ENCODE measurements around the gene KRTAP12-3. TPM values are rescaled to one million over a fixed set of nuclear protein-coding genes. Genes with fewer than 3 reads are reported as not detected.
"Not testable (repeated sequence)": the region's sequence is repeated elsewhere in the genome, so short reads cannot be mapped to it uniquely, and the experiment has no call there.

Gene KRTAP12-3
- polyA plus RNA-seq, 2 of the 4 experiments (the other 2 are of a cell fraction): not detected

DNA sequence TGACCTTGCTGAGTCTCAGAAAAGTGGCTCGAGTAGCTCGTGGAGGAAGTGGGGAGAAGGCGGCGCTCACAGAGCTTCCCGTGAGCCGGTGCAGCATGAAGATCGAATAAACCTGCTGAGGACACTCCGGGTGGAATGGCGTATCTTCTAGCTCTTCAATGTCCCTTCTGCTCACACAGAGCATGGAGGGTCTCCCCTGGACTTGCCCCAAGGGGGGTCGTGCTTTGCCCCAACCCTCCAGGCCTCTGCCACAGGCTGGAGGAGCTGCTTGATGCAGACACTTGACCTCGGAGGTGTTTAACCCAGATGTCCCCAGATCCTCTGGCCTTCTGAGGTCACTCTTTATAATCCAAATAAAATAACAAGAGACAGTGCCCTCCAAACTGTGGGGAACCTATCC lies 37.0 kb downstream of the KRTAP12-3 start (continued):
- TF ChIP-seq, protein P1, sequence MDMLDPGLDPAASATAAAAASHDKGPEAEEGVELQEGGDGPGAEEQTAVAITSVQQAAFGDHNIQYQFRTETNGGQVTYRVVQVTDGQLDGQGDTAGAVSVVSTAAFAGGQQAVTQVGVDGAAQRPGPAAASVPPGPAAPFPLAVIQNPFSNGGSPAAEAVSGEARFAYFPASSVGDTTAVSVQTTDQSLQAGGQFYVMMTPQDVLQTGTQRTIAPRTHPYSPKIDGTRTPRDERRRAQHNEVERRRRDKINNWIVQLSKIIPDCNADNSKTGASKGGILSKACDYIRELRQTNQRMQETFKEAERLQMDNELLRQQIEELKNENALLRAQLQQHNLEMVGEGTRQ (IDR thresholded peaks at IDR 0.05): no peak

DNA sequence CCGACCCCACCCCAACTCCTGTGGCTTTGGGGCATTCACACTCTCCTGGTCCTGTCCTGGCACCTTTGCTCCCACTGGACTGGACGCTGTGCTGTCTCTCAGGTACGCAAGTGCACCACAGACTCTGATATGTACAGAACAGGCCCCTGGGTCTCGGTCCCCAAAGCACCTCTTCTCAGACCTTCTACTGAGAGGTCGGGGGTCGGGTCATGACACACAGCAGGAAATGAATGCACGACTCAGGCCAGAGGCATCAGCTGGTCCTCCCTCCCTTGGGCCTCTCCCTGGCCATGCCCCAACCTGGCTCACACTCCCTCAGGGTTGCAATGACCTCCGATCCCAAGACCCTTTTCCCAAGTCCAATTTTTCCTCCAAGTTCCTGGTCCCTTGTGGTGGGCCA lies 37.5 kb downstream of the KRTAP12-3 start:
- no peak overlapping the region for H3K4me2 ChIP-seq
- FAIRE-seq: no peak
- WGBS (ENCODE audit: missing lambda C conversion rate): 28% methylated on average over 8 of the region's 8 CpGs
- no peak overlapping the region for H3K4me3 ChIP-seq
- no peak for DNase-seq (ENCODE audit: low read depth in 1 of 2, low spot score in 1 of 2)
- no peak for ATAC-seq
- ChIA-PET CTCF (no interaction called here), POLR2A (no interaction called here)
- H3K4me1 ChIP-seq: no peaks in the 10 kb centered on the region
- H3K9me3 ChIP-seq: peaks cover 14% of the 10 kb centered on the region; the same call in 2 of the 3 replicates
- no peak overlapping the region for H3K27ac ChIP-seq
- TF ChIP-seq, protein P2, sequence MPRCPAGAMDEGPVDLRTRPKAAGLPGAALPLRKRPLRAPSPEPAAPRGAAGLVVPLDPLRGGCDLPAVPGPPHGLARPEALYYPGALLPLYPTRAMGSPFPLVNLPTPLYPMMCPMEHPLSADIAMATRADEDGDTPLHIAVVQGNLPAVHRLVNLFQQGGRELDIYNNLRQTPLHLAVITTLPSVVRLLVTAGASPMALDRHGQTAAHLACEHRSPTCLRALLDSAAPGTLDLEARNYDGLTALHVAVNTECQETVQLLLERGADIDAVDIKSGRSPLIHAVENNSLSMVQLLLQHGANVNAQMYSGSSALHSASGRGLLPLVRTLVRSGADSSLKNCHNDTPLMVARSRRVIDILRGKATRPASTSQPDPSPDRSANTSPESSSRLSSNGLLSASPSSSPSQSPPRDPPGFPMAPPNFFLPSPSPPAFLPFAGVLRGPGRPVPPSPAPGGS (IDR thresholded peaks at IDR 0.05): no peak
- TF ChIP-seq ZC3H11A (IDR thresholded peaks at IDR 0.05) (no peak), CBX2 (IDR thresholded peaks at IDR 0.05; ENCODE audit: borderline replicate concordance, low read depth) (no peak)

DNA sequence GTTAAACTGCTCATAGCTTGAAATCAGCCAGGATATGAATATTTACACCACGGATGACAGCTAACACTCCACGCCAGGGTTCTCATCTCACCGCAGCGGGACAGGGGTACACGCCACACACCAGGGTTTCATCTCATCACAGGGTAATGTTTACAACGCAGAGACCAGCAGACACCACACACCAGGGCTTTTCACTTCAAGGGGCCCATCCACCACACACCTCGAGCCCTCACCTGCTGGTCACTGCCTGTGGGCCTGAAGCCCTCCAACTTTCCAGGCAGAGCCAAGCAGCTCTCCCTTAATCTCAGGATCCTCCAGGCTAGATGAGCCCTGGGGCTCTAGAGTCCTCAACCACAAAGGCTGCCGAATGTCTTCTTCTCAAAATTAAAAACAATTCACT lies 37.9 kb downstream of the KRTAP12-3 start:
- peaks cover 14% of the 10 kb centered on the region; the same call in 2 of the 3 replicates for H3K9me3 ChIP-seq
- 55% methylated on average over 8 of the region's 8 CpGs for WGBS (ENCODE audit: missing lambda C conversion rate)
- TF ChIP-seq RARB (CRISPR knock-in tag; IDR thresholded peaks at IDR 0.05): no peak
- no peak for TF ChIP-seq RNF2 (IDR thresholded peaks at IDR 0.05; ENCODE audit: borderline replicate concordance, low read depth)
- no peak for TF ChIP-seq HOXB13 (CRISPR knock-in tag; IDR thresholded peaks at IDR 0.05; ENCODE audit: low read depth)
- TF ChIP-seq MAFK (IDR thresholded peaks at IDR 0.05; ENCODE audit: partially characterized antibody): no peak
- TF ChIP-seq, protein P3, sequence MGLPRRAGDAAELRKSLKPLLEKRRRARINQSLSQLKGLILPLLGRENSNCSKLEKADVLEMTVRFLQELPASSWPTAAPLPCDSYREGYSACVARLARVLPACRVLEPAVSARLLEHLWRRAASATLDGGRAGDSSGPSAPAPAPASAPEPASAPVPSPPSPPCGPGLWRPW (IDR thresholded peaks at IDR 0.05): no peak
- TF ChIP-seq BHLHE40 (IDR thresholded peaks at IDR 0.05; ENCODE audit: low read depth, low read length): no peak
- no peak for TF ChIP-seq ESRRA (IDR thresholded peaks at IDR 0.05; ENCODE audit: borderline replicate concordance, low read length)
- TF ChIP-seq JUNB (IDR thresholded peaks at IDR 0.05): no peak
- no peak for ATAC-seq
- no peaks in the 10 kb centered on the region for H3K4me1 ChIP-seq
- no peak for DNase-seq (ENCODE audit: low read depth in 1 of 2, low spot score in 1 of 2)
- H3K27ac ChIP-seq: no peak overlapping the region
- H3K4me2 ChIP-seq: no peak overlapping the region
- ChIA-PET POLR2A (no interaction called here), CTCF (no interaction called here)
- H3K4me3 ChIP-seq: no peak overlapping the region
- FAIRE-seq: no peak

DNA sequence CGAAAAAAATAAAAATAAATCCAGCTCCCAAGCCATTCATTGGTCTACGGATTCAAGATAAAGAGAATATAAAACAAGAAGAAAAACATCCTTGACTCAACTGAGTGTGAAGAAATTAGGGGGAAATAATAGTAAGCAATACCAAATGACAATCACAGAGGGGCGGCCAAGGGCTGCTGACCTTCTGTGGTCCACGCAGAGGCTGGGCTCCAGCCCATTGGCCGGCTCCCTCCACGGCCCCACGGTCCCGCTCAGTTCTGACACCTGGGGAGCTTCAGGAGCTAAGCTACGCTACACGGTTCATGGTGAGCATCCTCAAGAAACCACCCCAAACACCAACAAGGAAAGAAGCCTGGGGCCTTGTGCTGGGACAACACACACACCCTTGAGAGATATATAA lies 38.8 kb downstream of the KRTAP12-3 start:
- Histone ChIP-seq H3K4me1 (no peaks in the 10 kb centered on the region), H3K4me3 (no peak overlapping the region), H3K27ac (no peak overlapping the region), H3K4me2 (no peak overlapping the region), H3K9me3 (peaks cover 14% of the 10 kb centered on the region; the same call in 2 of the 3 replicates)
- CTCF ChIA-PET: no interaction called here
- FAIRE-seq (no peak), DNase-seq (ENCODE audit: low read depth in 1 of 2, low spot score in 1 of 2) (no peak), ATAC-seq (no peak; a peak in 1 of 6 replicates)
- WGBS (ENCODE audit: missing lambda C conversion rate): 79% methylated on average over 10 of the region's 10 CpGs
- POLR2A ChIA-PET: no interaction called here
- TF ChIP-seq HOXA7 (CRISPR knock-in tag; IDR thresholded peaks at IDR 0.05): no peak
- no peak for TF ChIP-seq MAZ (IDR thresholded peaks at IDR 0.05; ENCODE audit: borderline replicate concordance, low read depth, low read length)
- TF ChIP-seq TFCP2L1 (CRISPR knock-in tag; IDR thresholded peaks at IDR 0.05): no peak
- TF ChIP-seq, protein P4, sequence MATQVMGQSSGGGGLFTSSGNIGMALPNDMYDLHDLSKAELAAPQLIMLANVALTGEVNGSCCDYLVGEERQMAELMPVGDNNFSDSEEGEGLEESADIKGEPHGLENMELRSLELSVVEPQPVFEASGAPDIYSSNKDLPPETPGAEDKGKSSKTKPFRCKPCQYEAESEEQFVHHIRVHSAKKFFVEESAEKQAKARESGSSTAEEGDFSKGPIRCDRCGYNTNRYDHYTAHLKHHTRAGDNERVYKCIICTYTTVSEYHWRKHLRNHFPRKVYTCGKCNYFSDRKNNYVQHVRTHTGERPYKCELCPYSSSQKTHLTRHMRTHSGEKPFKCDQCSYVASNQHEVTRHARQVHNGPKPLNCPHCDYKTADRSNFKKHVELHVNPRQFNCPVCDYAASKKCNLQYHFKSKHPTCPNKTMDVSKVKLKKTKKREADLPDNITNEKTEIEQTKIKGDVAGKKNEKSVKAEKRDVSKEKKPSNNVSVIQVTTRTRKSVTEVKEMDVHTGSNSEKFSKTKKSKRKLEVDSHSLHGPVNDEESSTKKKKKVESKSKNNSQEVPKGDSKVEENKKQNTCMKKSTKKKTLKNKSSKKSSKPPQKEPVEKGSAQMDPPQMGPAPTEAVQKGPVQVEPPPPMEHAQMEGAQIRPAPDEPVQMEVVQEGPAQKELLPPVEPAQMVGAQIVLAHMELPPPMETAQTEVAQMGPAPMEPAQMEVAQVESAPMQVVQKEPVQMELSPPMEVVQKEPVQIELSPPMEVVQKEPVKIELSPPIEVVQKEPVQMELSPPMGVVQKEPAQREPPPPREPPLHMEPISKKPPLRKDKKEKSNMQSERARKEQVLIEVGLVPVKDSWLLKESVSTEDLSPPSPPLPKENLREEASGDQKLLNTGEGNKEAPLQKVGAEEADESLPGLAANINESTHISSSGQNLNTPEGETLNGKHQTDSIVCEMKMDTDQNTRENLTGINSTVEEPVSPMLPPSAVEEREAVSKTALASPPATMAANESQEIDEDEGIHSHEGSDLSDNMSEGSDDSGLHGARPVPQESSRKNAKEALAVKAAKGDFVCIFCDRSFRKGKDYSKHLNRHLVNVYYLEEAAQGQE (IDR thresholded peaks at IDR 0.05): no peak
- no peak for TF ChIP-seq KDM5A (IDR thresholded peaks at IDR 0.05)
- TF ChIP-seq HEYL (CRISPR knock-in tag; IDR thresholded peaks at IDR 0.05): no peak
- no peak for TF ChIP-seq CEBPB (IDR thresholded peaks at IDR 0.05)
- TF ChIP-seq EP300 (IDR thresholded peaks at IDR 0.05): no peak
- no peak for TF ChIP-seq ZC3H11A (IDR thresholded peaks at IDR 0.05)
- no peak for TF ChIP-seq JUNB (IDR thresholded peaks at IDR 0.05)
- TF ChIP-seq RFX5 (IDR thresholded peaks at IDR 0.05): no peak
- TF ChIP-seq POLR2AphosphoS2 (conservative IDR thresholded peaks at IDR 0.05; ENCODE audit: low read length): no peak
- TF ChIP-seq, protein P3 (IDR thresholded peaks at IDR 0.05): no peak

DNA sequence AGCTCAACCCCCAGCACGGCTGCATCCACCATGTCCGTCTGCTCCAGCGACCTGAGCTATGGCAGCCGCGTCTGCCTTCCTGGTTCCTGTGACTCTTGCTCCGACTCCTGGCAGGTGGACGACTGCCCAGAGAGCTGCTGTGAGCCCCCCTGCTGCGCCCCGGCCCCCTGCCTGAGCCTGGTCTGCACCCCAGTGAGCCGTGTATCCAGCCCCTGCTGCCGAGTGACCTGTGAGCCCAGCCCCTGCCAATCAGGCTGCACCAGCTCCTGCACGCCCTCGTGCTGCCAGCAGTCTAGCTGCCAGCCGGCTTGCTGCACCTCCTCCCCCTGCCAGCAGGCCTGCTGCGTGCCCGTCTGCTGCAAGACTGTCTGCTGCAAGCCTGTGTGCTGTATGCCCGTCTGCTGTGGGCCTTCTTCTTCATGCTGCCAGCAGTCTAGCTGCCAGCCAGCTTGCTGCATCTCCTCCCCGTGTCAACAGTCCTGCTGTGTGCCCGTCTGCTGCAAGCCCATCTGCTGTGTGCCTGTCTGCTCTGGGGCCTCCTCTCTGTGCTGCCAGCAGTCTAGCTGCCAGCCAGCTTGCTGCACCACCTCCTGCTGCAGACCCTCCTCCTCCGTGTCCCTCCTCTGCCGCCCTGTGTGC lies 39.6 kb downstream of the KRTAP12-3 start, which contains the start of gene KRTAP10-12:
KRTAP10-12 (plus strand) TSS at position 1 of the 639 bp plus-strand sequence; CDS start at position 31, 30 bp downstream.
- CTCF ChIA-PET: interaction anchor here (0.5 kb wide), 1 partner anchor 208 kb away, joined by 4 read pairs; no protein-coding TSS in a partner anchor
- H3K4me2 ChIP-seq; H3K27ac ChIP-seq; ATAC-seq; POLR2A ChIA-PET; H3K4me1 ChIP-seq; DNase-seq (ENCODE audit: low read depth in 1 of 2, low spot score in 1 of 2); FAIRE-seq; H3K4me3 ChIP-seq: not testable (repeated sequence)
- peaks cover 14% of the 10 kb centered on the region; the same call in 2 of the 3 replicates for H3K9me3 ChIP-seq
- no CpG with 5 or more reads among the region's 21 CpGs for WGBS (ENCODE audit: missing lambda C conversion rate)

Data from A549 (cell line).